NB4 (cell line): Measurements from ENCODE around the gene PPIA.

Experiments
- DNase-seq: peaks from one replicate; pipeline ENCODE4 v3.0.0; 2010; ENCODE audit warnings: low read depth
- H3K4me3 ChIP-seq: one replicate; pipeline ENCODE4 v1.5.1; 2011; ENCODE audit warnings: mild to moderate bottlenecking, low read depth, low read length, moderate library complexity
- MYC ChIP-seq: IDR thresholded peaks from 2 replicates; pipeline ENCODE4 v1.6.1; 2011; ENCODE audit warnings: low read depth, low read length
- POLR2A ChIP-seq: IDR thresholded peaks from 2 replicates; pipeline ENCODE4 v1.6.1; 2011; ENCODE audit warnings: mild to moderate bottlenecking; ENCODE audit not compliant: insufficient read length; ENCODE audit errors: extremely low read depth
- TF ChIP-seq, protein P1 (sequence below): IDR thresholded peaks from one replicate; pipeline ENCODE4 v1.5.1; 2012; ENCODE audit warnings: low read depth, low read length
- TF ChIP-seq, protein P2 (sequence below): IDR thresholded peaks from 2 replicates; pipeline ENCODE4 v1.6.1; 2011; ENCODE audit warnings: low read depth, low read length

Gene PPIA

DNA sequence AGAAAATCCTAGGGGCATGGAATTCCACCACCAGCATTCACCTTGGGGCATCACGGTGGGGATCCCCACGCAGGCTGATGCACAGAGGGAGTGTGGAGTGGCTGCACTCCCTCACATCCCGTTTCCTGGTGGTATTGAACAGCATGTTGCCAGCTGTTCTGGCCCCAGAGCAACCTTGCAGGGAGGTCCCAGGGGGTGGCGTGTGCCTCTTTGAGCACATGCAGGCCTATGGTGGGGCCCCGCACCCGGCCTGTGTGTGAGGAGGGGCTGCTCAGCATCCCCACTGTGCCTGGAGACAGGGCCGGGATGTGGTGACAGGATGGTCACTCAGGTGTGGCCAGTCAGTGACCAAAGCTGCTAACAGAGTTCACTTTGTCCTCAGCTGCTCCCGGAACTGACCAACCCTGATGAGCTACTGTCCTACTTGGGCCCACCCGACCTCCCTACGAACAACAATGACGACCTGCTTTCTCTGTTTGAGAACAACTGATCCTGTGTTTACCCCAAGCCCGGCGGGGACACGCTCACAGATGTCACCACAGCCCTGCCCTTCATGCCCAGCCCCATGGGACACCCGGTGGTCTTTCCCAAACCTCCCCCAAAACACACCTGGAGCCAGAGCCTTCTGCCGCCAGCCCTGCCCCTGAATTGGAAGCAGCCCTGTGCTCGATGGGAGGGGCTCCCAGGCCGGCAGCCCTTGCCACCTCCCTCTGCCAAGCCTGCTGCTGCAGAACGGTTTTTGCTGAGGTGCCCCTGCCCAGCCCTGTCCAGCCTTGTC, 29.2 kb upstream of the PPIA start:
- DNase-seq = no peak
- TF ChIP-seq, protein P1, sequence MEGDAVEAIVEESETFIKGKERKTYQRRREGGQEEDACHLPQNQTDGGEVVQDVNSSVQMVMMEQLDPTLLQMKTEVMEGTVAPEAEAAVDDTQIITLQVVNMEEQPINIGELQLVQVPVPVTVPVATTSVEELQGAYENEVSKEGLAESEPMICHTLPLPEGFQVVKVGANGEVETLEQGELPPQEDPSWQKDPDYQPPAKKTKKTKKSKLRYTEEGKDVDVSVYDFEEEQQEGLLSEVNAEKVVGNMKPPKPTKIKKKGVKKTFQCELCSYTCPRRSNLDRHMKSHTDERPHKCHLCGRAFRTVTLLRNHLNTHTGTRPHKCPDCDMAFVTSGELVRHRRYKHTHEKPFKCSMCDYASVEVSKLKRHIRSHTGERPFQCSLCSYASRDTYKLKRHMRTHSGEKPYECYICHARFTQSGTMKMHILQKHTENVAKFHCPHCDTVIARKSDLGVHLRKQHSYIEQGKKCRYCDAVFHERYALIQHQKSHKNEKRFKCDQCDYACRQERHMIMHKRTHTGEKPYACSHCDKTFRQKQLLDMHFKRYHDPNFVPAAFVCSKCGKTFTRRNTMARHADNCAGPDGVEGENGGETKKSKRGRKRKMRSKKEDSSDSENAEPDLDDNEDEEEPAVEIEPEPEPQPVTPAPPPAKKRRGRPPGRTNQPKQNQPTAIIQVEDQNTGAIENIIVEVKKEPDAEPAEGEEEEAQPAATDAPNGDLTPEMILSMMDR = no peak
- no peak for TF ChIP-seq POLR2A
- TF ChIP-seq MYC = no peak
- TF ChIP-seq, protein P2, sequence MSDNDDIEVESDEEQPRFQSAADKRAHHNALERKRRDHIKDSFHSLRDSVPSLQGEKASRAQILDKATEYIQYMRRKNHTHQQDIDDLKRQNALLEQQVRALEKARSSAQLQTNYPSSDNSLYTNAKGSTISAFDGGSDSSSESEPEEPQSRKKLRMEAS = no peak

DNA sequence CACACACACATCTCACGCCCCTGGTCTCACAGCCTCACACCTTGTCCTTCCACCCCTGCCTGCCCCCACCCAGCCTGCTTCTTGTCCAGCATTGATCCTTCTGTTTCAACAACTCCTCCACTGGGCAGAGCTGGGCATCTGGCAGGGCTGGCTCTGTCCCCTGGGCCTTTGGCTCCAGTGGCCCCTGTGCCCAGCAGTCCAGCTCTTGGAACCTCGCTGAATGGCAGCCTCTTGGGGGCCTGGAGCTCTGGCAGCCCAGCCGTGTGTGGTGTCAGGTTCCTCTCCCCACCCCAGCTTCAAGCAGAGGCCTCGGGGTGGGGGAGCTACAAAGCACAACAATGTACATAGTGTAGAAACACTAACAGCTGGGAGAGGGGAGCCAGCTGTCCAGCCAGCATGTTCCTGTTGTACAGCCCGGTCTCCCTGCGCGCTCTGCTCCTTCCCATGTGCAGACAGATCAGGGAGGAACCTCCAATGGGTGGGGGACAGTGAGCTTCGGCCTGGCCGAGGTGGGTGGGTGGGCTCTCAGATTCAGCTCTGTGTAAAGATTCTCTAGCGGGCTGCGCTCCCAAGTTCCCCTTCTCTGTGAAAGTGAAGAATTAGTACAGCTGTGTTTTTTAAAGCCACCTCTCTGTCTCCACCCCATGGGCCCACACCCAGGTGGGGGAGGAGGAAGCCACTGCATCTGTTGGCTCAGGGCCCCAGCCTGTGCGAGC, 28.4 kb upstream of the PPIA start:
- H3K4me3 ChIP-seq = no peak overlapping the region
- TF ChIP-seq, protein P1 = no peak
- TF ChIP-seq, protein P2 = no peak
- DNase-seq = no peak

More for the DNA sequence above, 29.2 kb upstream of the PPIA start:
- no peak overlapping the region for H3K4me3 ChIP-seq

DNA sequence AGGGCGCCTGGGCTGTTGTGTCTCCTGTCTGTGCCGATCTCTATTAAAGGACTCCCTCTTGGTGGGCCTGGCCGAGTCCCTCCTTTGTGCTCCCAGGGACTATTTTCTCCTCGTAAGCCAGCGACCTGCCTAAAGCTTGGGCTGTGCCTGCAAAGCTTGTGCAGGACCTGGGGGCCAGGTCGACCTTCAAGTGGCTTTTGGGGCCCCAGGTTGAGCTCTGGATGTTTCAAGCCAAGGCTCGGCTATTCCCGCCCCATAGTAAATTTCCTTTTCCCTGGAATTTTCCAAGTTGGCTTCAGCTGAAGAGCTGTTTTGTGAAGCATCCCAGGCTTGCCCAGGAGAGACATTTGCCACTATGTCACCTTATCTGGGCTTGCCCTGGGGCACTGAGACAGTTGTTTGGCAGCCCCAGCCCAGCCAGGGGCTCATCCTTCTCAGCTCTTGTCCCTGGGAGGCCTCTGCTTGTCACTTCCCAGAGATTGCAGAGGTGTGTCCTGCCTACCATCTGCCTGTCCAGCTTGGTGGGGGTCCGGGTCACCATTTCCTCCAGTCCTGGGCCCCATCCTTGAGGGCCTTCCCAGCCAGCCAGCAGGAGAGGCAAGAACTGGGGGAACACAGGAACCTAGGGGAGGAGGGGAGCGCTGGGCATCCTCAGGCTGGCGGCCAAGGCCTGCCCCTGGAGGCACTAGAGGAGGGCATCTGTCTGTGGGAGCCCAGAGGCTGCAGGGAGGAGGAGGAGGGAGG, 27.7 kb upstream of the PPIA start:
- H3K4me3 ChIP-seq = no peak overlapping the region
- TF ChIP-seq POLR2A (no peak), MYC (no peak)
- TF ChIP-seq, protein P2 = no peak
- TF ChIP-seq, protein P1 = no peak
- no peak for DNase-seq

DNA sequence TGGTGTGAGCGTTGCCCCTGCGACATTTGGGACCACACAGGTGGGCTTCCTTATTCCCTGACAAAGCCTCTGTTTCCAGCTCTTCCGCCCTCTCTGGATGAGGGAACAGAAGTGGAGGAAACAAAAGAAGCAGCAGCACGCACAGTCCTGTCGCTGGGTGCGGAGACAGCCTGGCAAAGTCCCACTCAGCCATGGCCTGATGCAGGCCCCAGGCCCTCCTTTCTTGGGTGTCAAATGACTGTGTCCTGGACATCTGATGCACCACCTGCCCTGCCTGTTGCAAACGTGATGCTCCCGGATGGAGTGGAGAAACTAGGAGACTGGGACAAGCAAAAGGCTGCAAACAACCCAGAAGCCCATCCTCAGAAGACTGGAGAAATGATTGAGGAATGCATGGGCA, 27.1 kb upstream of the PPIA start:
- TF ChIP-seq, protein P2 = no peak
- TF ChIP-seq POLR2A = no peak
- TF ChIP-seq MYC = no peak
- TF ChIP-seq, protein P1 = no peak
- no peak for DNase-seq

DNA sequence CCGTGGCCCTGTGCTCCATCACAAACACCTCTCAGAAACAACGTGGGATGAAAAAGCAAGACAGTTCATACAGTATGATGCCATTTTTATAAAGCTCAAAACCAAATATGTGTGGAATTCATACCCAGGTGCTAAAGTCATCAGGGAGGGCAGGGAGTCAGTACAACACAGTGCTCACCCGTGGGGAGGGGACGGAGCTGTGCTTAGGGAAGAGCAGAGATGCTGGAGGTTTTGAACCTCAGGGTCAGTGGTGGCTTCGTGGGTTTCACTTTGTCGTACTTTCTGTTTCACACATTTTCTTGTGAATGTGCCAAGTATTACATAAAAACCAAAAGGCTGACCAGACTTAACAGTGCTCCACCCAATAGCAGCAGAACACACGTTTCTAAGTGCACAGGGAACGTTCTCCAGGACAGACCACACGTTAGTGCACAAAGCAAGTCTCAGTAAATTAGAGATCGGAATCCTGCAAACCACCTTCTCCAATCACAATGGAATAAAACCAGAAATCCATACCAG, 26.6 kb upstream of the PPIA start:
- H3K4me3 ChIP-seq = no peak overlapping the region
- no peak for TF ChIP-seq MYC
- TF ChIP-seq, protein P1 = no peak
- TF ChIP-seq POLR2A = no peak
- TF ChIP-seq, protein P2 = no peak
- DNase-seq = peak; percentile 38

More for the DNA sequence above, 27.1 kb upstream of the PPIA start:
- no peak overlapping the region for H3K4me3 ChIP-seq
